IMR-90 (cell line): ENCODE results near the gene HUNK. TPM values are rescaled to one million over a fixed set of nuclear protein-coding genes. Genes with fewer than 3 reads are reported as not detected.

ENCODE experiments used
- ATAC-seq: fragments of 200-7000 bp; cut with Tn5 transposase; 2 replicates; pipeline ENCODE4 v1.9.1; 2020; ENCODE audit warnings: low read depth, mild to moderate bottlenecking, moderate library complexity
- BruUV-seq: library from RNA; stranded (reverse); fragments of 400-500 nt; replicated peaks from 2 replicates; lab custom pipeline; 2021; lab: Mats Ljungman, UMichigan
- CTCF ChIA-PET: fragments of 300-600 bp; formaldehyde crosslinking; extraction: SDS; loops from one replicate; lab custom pipeline; 2021; ENCODE audit warnings: antibody characterized with exemption; lab: Yijun Ruan, JAX
- POLR2A ChIA-PET: fragments of 300-600 bp; sonication (Branson Sonifier 250); formaldehyde crosslinking; loops from one replicate; lab custom pipeline; 2022; ENCODE audit warnings: antibody characterized with exemption; ENCODE audit not compliant: unreplicated experiment; lab: Charles Lee
- DNase-seq: peaks from one replicate; pipeline ENCODE4 v3.0.0; 2013
- H2AFZ ChIP-seq: replicated peaks from 2 replicates; pipeline ENCODE3; 2013; ENCODE audit warnings: low read length, mild to moderate bottlenecking; ENCODE audit not compliant: poor library complexity
- H2AK5ac ChIP-seq: 2 replicates; pipeline ENCODE4 v1.6.1; 2013; ENCODE audit warnings: low read depth, low read length, inconsistent platforms
- H2AK9ac ChIP-seq: replicated peaks from 2 replicates; pipeline ENCODE3; 2013; ENCODE audit warnings: mild to moderate bottlenecking, low read depth, low read length, moderate library complexity; ENCODE audit not compliant: poor library complexity
- H2BK120ac ChIP-seq: 2 replicates; pipeline ENCODE4 v1.6.1; 2013; ENCODE audit warnings: low read depth, low read length, inconsistent platforms
- H2BK15ac ChIP-seq: 3 replicates; pipeline ENCODE4 v1.6.1; 2013; ENCODE audit warnings: low read depth, low read length, inconsistent platforms
- H2BK20ac ChIP-seq: 2 replicates; pipeline ENCODE4 v1.6.1; 2013; ENCODE audit warnings: low read depth, mild to moderate bottlenecking, inconsistent platforms, low read length, moderate library complexity
- H2BK5ac ChIP-seq: 2 replicates; pipeline ENCODE4 v1.6.1; 2013; ENCODE audit warnings: mild to moderate bottlenecking, low read depth, low read length, inconsistent platforms; ENCODE audit not compliant: poor library complexity, severe bottlenecking
- H3K14ac ChIP-seq: replicated peaks from 2 replicates; pipeline ENCODE4 v1.6.1; 2013; ENCODE audit warnings: low read depth, low read length, inconsistent platforms
- H3K18ac ChIP-seq: 2 replicates; pipeline ENCODE4 v1.6.1; 2013; ENCODE audit warnings: low read depth, low read length, control low read depth
- H3K23ac ChIP-seq: 2 replicates; pipeline ENCODE4 v1.6.1; 2013; ENCODE audit warnings: low read depth, low read length, inconsistent platforms
- H3K27ac ChIP-seq: 2 replicates; pipeline ENCODE4 v1.5.1; 2013; ENCODE audit warnings: mild to moderate bottlenecking, control low read depth, low read length; ENCODE audit not compliant: insufficient read depth
- H3K27me3 ChIP-seq: 2 replicates; pipeline ENCODE4 v1.6.1; 2013; ENCODE audit warnings: low read length; ENCODE audit not compliant: control insufficient read depth, insufficient read depth
- H3K36me3 ChIP-seq: 2 replicates; pipeline ENCODE4 v1.6.1; 2013; ENCODE audit warnings: low read length, mixed read lengths; ENCODE audit not compliant: control insufficient read depth, insufficient read depth
- H3K4ac ChIP-seq: 2 replicates; pipeline ENCODE4 v1.6.1; 2013; ENCODE audit warnings: low read depth, low read length, inconsistent platforms
- H3K4me1 ChIP-seq: 2 replicates; pipeline ENCODE4 v1.6.1; 2013; ENCODE audit warnings: low read length, mixed read lengths; ENCODE audit not compliant: control insufficient read depth, insufficient read depth
- H3K4me2 ChIP-seq: 2 replicates; pipeline ENCODE4 v1.6.1; 2013; ENCODE audit warnings: low read depth, mild to moderate bottlenecking, control low read depth, low read length, moderate library complexity
- H3K4me3 ChIP-seq: 2 replicates; pipeline ENCODE4 v1.5.1; 2013; ENCODE audit warnings: low read depth, mild to moderate bottlenecking, control low read depth, low read length, moderate library complexity; ENCODE audit not compliant: insufficient read depth
- H3K56ac ChIP-seq: 2 replicates; pipeline ENCODE4 v1.6.1; 2013; ENCODE audit warnings: low read length, inconsistent platforms; ENCODE audit not compliant: insufficient read depth; ENCODE audit errors: extremely low read depth
- H3K79me1 ChIP-seq, 2 experiments: 2 replicates each; pipeline ENCODE4 v1.6.1; 2013; ENCODE audit warnings: low read length in 2 of 2, inconsistent platforms in 1 of 2, low read depth in 1 of 2
- H3K9ac ChIP-seq: 2 replicates; pipeline ENCODE4 v1.6.1; 2013; ENCODE audit warnings: low read depth, low read length, control low read depth
- H3K9me1 ChIP-seq: 2 replicates; pipeline ENCODE4 v1.6.1; 2013; ENCODE audit warnings: low read length, inconsistent platforms; ENCODE audit not compliant: insufficient read depth
- H3K9me3 ChIP-seq: 2 replicates; pipeline ENCODE4 v1.6.1; 2013; ENCODE audit warnings: low read length; ENCODE audit not compliant: control insufficient read depth, insufficient read depth
- H4K20me1 ChIP-seq: 2 replicates; pipeline ENCODE4 v1.6.1; 2013; ENCODE audit warnings: low read length, inconsistent platforms; ENCODE audit not compliant: insufficient read depth
- H4K5ac ChIP-seq: 2 replicates; pipeline ENCODE4 v1.6.1; 2013; ENCODE audit warnings: mild to moderate bottlenecking, low read depth, low read length, control low read depth
- H4K8ac ChIP-seq, 2 experiments: 2 replicates each; pipeline ENCODE4 v1.6.1; 2013; ENCODE audit warnings: low read depth in 2 of 2, low read length in 2 of 2, control low read depth in 1 of 2, inconsistent platforms in 1 of 2
- H4K91ac ChIP-seq: 2 replicates; pipeline ENCODE4 v1.6.1; 2013; ENCODE audit warnings: low read depth, low read length, inconsistent platforms; ENCODE audit not compliant: insufficient read depth
- FOS ChIP-seq: fragments of 150-350 bp; IDR thresholded peaks from 2 replicates; pipeline ENCODE4 v1.6.1; 2016; ENCODE audit warnings: low read depth, low read length
- MXI1 ChIP-seq: IDR thresholded peaks from 2 replicates; pipeline ENCODE4 v1.6.1; 2012; ENCODE audit warnings: low read depth, mild to moderate bottlenecking, low read length, moderate library complexity, borderline replicate concordance
- WGBS, 2 experiments: methylation state at CpG; one replicate each; pipeline versions ENCODE4 v1.1.5 to v1.1.7; 2013; ENCODE audit warnings: missing lambda C conversion rate in 2 of 2; ENCODE audit not compliant: insufficient read length in 1 of 2; ENCODE audit errors: extremely low coverage in 2 of 2; 5-methylcytosine and 5-hydroxymethylcytosine counted together
- dilution Hi-C: fragments of 300-500 bp; cut with HindIII; formaldehyde crosslinking; loops from one replicate; pipeline ENCODE4 v1.14.3; 2018; ENCODE audit warnings: low sequenced_read_pairs; ENCODE audit not compliant: unreplicated experiment
- in situ Hi-C: fragments of 300-500 bp; cut with MboI; formaldehyde crosslinking; loops from 3 replicates; pipeline ENCODE4 v1.14.3; 2019; ENCODE audit warnings: low sequenced_read_pairs, inconsistent platforms, mixed read lengths
- intact Hi-C: fragments of 100-400 bp; cut with micrococcal nuclease; formaldehyde crosslinking; loops from 2 replicates; pipeline ENCODE4 v1.10.0; 2022
- polyA plus RNA-seq, 3 experiments: library from polyadenylated mRNA; depleted of rRNA; stranded (reverse); fragments of >200 nt; gene quantifications; 2 replicates each; pipeline ENCODE4 v1.2.3, GENCODE V29; 2012; ENCODE audit warnings: low replicate concordance in 1 of 3
- total RNA-seq: library from RNA; depleted of rRNA; stranded (reverse); fragments of >200 nt; gene quantifications from 2 replicates; pipeline ENCODE4 v1.2.3, GENCODE V29; 2012

The HUNK gene
- total and polyA plus RNA-seq, 2 of the 4 experiments (the other 2 are of a cell fraction) = 1.0 to 2.0 TPM

DNA sequence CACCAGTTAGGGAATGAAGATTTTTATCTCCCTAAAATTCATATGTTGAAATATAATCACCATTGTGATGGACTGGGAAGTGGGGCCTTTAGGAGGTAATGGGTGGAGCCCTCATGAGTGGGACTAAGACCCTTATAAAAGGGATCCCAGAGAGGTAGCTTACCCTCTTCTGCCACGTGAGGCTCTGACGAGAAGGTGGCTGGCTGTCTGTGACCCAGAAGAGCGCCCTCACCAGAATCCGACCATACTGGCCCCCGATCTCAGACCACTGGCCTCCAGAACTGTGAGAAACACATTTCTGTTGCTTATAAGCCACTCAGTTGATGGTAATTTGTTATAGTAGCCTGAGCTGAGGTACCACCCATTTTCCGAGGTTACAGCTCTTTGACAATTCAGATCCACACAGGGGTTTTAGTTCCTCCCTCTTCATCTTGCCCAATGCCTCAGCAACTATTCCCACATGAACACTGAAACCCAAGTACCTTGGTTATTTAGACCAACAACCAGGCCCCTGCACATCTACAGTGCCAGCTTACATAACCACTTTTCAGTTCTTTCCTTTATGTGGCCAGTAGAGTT lies 27.6 kb upstream of the HUNK start:
- no peak overlapping the region for H3K9ac ChIP-seq
- no peaks in the 10 kb centered on the region for H4K20me1 ChIP-seq
- POLR2A ChIA-PET = no interaction called here
- H2BK5ac ChIP-seq = no peak overlapping the region
- WGBS, 2 experiments = no CpG with 5 or more reads among the region's 6 CpGs
- CTCF ChIA-PET = no interaction called here
- H3K56ac ChIP-seq = no peak overlapping the region
- H3K9me3 ChIP-seq = no peaks in the 10 kb centered on the region
- no peak overlapping the region for H2BK20ac ChIP-seq
- no peak overlapping the region for H3K4me3 ChIP-seq
- dilution Hi-C loops = no loop called here
- H3K4ac ChIP-seq = no peak overlapping the region
- DNase-seq (no peak), ATAC-seq (no peak)
- H2BK15ac ChIP-seq = no peak overlapping the region
- H4K8ac ChIP-seq = no peak overlapping the region
- no peak for TF ChIP-seq FOS
- no peak for TF ChIP-seq MXI1
- H3K27me3 ChIP-seq = peaks cover 3% of the 10 kb centered on the region
- BruUV-seq = no TSS peak
- H4K91ac ChIP-seq = no peak overlapping the region
- no peaks in the 10 kb centered on the region for H3K4me1 ChIP-seq
- H3K36me3 ChIP-seq = no peaks in the 10 kb centered on the region
- no peak overlapping the region for H2AK9ac ChIP-seq
- no peak overlapping the region for H3K27ac ChIP-seq
- no peaks in the 10 kb centered on the region for H3K9me1 ChIP-seq
- in situ Hi-C loops = no loop called here
- no peak overlapping the region for H4K5ac ChIP-seq
- H3K4me2 ChIP-seq = no peak overlapping the region
- H3K18ac ChIP-seq = no peak overlapping the region
- H3K23ac ChIP-seq = no peak overlapping the region
- H2AFZ ChIP-seq = no peak overlapping the region
- H2BK120ac ChIP-seq = no peak overlapping the region
- H3K14ac ChIP-seq = no peak overlapping the region
- intact Hi-C loops = no loop called here
- no peaks in the 10 kb centered on the region for H3K79me1 ChIP-seq
- H2AK5ac ChIP-seq = no peak overlapping the region
